ENCODE data around the gene NR2E1.

- TF ChIP-seq CTCF (IDR thresholded peaks at IDR 0.05) (no peak), POLR2A (IDR thresholded peaks at IDR 0.05) (no peak)
Measured at GRCh38 chr6:108118359-108118724, 47.5 kb upstream of the NR2E1 start.
